ENCODE measurements around the gene PAK6.

PAK6 gene

DNA sequence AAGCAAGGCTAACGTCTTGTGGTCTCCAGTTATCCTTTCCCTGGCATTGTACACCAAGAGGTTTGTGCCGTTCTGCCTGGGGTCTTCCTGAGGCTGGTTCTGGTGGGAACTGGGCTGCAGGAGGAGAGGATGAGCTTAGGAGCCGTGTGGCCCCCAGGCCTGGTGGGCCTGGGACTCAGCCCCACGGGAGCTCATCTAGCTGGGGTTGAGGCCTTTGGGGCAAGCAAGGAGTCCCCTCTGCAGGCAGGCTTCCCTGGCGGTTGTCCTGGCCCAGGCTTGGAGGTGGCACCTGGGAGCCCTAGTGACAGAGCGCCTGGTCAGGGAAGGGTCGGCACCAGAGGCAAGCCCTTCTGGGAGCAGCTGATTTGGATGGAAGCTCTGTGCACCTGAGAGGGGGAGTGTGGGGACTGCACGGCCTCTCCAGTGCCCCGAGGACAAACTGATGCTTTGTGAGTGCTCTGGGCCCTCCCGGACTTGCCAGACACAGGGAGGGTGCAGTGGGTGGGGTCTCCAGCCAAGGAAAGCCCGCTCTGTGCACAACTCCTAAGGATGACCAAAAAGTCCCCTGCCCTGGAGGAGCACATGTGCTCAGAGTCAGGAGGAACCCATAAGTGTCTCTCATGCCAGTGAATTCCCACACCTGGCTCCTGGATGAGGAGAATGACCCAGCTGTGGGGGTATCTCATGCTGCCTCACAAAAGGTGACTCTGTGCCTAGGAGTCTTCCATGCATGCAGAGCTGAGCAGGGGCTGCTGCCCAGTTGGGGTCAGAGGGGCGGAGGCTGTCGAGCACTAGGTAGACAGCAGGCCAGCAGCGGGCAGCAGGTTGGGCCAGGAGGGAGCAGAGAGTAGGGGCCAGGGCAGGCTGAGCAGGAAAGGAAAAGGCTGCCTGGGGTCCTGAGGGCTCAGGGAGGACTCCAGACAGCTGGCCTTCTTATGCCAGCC is 2.7 kb downstream of the PAK6 start:
- DNase-seq (ENCODE audit: low read depth in 2 of 2) = no peak

GRCh38 chr15:40242213-40242599 is 3.3 kb downstream of the PAK6 start:
- no peak for DNase-seq (ENCODE audit: low read depth in 2 of 2)

GRCh38 chr15:40242601-40243000 is 3.7 kb downstream of the PAK6 start:
- no peak for DNase-seq (ENCODE audit: low read depth in 2 of 2)

DNA sequence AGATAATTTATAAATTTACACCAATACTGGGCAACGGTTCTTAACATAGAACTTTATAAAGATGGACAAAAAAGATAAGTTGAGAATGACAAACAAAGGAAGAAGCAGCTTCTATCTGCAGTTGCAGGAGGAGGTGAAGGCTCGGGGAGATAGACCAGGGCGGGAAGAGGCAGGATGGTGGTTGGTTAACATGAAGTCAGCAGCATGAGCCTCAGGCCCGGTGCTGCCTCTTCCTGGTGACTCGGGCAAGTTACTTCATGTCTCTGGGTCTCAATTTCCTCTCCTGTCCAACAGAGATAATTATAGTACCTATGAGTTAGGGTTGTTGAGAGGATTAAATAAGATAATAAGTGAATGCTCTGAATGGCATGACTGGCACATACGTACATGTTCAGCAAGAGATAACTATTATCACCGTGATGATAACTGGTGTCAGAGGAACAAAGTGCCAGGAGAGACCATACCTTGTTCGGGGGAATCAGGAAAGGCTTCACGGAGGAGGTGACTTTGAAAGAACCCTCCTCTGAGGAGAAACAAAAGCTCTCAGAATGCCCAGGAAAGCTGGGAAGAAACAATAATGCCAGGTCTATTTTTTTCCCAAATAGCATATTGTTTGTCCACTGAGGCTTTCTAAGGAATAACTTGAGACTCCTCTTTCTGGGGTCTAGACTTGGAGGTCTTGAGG is 4.4 kb downstream of the PAK6 start:
- DNase-seq (ENCODE audit: low read depth in 2 of 2) = no peak

GRCh38 chr15:40244961-40245523 is 6.2 kb downstream of the PAK6 start:
- DNase-seq (ENCODE audit: low read depth in 2 of 2) = no peak

- DNase-seq (ENCODE audit: low read depth in 2 of 2) = no peak
Measured at GRCh38 chr15:40245666-40246450, 7.0 kb downstream of the PAK6 start.

- DNase-seq (ENCODE audit: low read depth in 2 of 2) = no peak
Measured at GRCh38 chr15:40246496-40247280, 7.8 kb downstream of the PAK6 start.

DNA sequence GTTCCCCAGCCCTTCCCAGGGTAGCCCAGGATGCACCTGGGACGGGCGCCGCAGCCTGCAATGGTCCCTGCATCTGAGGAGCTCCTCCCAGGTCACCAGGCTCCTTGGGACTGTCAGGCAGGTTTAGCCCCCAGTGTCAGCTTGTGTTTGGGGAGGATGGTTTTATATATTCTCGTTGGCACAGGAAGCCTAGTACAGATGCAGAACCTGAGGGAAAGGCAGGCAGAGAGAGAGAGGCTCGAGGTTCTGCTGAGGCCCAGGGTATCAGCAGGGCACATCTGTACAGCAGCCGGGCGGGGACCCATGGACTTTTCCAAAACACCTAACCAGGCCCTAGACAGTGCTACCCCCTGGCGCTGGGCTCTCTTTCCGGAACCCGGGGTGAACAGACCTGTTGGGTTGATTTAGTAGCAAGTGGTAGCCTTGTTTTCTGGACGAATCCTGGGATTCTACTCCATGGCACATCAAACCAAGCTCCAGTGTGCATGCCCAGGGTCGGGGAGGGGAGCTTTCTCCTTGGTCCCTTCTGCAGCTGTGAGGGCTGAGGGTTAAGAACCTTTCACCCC is 8.6 kb downstream of the PAK6 start:
- DNase-seq (ENCODE audit: low read depth in 2 of 2) = no peak

DNA sequence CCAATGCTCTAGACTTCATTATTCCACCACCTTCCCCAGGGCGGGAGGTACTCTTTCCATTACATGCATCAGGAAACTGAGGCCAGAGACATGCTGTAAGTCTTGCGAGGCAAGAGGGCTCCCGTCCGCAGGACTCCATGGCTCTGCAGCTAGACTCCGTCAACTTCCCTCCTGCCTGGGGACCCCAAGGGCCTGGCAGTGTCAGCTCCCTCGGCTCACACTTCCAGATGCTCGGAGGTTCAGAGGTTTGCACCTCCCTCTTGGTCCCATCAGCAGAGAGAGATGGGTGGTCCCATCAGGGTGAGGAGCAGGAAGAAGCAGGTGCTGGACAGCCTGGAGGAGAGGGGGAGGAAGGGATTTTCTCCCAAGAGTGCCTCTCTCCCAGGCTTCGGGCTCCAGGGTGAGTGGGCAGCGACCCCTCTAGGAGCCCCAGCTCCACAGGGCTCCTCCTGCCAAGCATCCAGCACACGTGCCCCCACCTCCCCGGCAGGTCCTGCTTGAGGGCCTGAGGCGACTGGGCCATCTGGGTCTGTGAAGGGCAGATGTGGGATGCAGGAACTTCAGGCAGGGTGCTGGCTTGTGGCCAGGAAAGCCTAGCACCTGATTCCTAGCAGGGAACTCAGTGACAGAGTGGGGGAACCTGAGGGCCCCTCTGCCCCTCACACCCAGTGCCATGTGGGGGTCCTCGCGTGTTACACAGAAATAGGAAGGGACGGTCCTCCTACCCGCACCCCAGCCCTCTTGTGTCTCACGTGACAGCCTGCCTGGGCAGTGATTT is 9.3 kb downstream of the PAK6 start:
- no peak for DNase-seq (ENCODE audit: low read depth in 2 of 2)

GRCh38 chr15:40249477-40250303 is 10.8 kb downstream of the PAK6 start:
- DNase-seq (ENCODE audit: low read depth in 2 of 2) = no peak

DNA sequence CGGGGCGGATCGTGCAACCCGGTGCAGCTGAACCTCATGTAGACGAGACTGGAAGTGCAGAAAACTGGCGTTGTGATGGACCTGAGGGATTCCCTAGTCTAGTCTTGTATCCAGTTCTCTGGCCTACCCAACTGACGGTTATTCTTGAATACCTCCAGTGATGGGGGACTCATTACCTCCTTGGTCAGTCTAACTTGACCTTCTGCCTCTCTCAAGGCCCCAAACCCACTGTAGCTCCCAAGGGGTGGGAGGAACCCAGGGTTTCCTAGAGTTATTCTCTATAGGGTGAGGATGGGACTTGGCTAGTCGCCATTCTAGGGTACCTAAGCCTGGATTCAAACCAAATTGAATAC is 11.4 kb downstream of the PAK6 start:
- DNase-seq (ENCODE audit: low read depth in 2 of 2) = no peak

DNA sequence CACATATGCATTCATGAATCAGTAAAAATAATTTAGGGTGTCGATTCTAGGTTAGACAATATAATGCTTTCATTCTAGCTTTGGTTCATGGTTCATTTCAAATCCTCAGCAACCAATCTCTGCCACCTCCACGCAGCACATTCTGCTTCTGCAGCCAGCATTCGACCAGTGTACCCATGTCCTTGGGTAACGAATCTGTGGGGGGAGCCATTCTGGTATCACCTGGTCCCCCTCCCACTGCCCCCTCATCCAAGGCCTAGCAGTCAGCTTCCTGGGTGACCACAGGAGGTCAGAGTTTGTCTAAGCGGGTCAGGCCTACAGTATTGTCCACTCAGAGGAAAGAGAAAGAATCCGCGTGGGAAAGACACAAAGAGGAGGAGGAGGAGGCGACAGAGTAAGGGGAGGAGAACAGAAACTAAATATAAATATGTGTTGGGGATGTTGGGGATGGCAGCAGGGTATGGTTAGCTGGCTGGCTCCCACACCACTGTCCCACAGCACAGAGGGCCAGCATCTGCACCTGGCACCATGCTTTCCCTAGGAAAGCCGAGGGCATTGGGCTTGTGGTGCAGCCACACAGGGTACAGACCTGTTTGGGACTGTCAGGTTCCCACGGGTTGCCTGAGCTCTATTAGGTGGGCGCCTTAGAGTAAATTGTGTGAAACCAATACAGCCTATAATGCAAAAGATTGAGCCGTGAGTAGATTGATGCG is 12.1 kb downstream of the PAK6 start:
- DNase-seq (ENCODE audit: low read depth in 2 of 2) = no peak

GRCh38 chr15:40251486-40252140 is 12.8 kb downstream of the PAK6 start:
- no peak for DNase-seq (ENCODE audit: low read depth in 2 of 2)

- DNase-seq (ENCODE audit: low read depth in 2 of 2) = no peak
Measured at GRCh38 chr15:40252141-40252437, 13.2 kb downstream of the PAK6 start.

DNA sequence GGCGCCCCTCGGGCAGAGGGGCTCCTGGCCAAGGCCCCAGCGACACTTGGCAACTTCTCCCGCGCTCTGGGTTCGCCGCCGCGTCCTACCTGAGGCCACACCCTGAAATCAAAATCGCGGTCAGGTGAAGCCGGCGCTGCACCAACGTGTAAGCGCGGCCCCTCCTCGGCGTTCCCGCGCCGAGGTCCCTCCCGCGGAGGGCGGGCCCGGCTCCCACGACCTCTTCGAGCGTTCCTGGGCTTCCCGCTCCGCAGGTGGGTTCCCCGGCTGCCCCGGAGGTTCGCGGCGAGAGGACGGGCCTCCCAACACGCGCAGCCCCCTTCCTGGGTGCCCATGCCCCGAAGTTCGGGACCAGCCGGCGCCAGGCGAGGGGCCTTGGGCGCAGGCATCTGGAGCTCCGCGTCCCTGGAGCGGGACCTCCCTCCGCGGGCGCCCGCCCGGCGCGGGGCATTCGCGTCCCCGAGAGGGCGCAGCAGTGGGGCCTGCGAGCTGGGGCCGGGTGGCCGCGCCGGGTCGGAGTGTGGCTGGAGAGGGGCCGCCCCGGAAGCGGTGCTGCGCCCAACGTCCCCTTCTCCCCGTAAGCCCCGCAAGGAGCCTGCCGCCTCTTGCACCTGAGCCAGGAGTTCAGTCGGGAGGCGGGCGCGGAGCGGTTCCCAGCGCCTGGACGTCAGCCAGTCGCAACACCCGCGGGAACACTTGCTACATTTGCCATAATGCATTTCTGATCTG is 13.7 kb downstream of the PAK6 start:
- no peak for DNase-seq (ENCODE audit: low read depth in 2 of 2)

DNA sequence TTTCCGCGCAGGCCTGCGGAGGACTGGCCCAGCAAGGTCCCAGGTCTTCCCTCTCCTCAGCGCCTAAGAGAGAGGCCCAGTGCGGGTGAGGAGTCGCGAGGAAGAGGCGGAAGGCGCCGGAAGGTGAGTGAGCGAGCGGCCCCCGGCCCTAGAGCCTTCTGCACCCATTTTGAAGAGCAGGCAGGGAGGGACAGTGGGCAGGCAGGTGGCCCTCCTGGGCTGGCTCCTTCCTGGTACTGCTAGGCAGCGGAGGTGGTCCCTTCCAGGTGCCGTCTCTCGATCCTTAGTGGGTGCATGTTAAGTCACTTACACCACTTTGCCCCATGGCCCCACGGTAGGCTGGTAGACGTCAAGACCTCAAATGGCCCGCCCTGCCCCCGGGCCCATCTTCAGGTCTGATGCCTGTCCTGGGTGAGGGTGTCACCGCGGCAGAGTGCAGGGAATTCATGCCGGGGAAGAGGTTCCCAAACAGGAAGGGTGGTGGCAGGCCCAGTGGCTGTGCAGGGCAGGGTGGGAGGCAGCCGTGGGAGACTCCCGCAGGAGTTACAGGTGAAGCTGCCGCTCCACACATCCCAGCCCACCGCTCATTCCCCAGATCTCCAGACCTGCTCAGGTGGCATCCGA is 14.4 kb downstream of the PAK6 start:
- DNase-seq (ENCODE audit: low read depth in 2 of 2) = no peak

- DNase-seq (ENCODE audit: low read depth in 2 of 2) = no peak
Measured at GRCh38 chr15:40254452-40254851, 15.6 kb downstream of the PAK6 start.
